HG03159 (cell line): ENCODE measurements around the gene F3.

ENCODE experiments used
- ATAC-seq: cut with Tn5 transposase; IDR thresholded peaks from one replicate; pipeline ENCODE4 v1.9.1; 2021; ENCODE audit warnings: mild to moderate bottlenecking, moderate library complexity; ENCODE audit not compliant: unreplicated experiment

Gene F3

DNA sequence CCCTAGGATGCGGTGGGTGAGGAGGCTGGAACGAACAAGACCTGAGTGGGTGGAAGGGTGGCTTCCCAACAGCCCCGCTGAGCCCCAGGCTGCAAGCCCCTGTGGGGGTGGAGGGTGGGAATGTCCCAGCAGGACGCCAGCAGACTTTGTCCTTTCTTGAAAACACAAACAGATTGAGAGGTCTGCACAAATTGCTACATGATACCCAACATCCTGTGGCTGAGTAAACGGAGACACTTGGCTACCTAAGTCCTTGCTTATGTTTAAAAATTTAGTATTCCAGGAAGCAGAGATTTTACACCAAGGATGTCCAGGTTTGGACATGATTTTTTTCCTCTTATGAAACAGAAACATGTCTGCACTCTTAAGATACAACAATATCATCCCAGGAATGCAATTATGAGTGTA, 11.8 kb upstream of the F3 start:
- ATAC-seq: no peak

DNA sequence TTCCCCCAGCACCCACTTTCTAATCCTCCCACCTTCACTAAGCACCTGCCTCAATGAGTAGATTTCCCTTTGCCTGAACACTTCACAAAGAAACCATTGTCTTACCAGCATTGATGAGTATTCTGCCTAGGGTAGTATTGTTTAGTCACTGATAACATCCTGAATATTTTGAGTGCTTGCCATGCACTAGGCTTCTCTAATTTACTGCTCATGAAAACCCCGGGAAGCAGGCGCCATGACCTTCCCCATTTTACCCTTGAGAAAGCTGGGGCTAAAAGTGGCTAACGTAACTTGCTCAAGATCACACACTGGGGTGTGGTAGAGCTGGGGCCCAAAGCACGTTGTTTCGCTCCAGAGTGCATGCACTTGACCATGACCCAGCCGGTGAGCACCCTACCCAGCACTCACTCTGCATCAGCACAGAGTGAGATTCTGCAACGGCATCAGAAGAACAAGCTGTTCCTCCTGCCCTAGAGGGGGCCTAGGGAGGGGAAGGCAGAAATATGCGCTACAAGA, 10.6 kb upstream of the F3 start:
- no peak for ATAC-seq

DNA sequence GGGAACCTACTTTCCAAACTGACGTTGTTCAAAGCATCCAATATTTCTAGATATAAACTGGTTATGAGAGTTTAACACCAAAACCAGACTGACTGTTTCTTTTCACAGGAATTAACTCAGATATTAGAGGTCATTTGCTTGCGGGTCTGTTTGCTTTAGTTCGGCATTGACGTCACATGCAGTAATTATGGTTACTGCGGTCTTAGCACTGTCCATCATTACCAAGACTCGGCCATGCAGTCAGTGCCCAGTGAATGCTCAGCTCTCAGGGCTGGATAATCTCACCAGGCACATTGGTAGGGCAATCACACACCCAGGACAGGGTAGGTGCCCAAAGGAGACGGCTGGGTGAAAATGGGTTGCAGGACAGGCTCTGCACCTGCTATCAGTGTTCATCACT, 9.9 kb upstream of the F3 start:
- ATAC-seq: no peak

DNA sequence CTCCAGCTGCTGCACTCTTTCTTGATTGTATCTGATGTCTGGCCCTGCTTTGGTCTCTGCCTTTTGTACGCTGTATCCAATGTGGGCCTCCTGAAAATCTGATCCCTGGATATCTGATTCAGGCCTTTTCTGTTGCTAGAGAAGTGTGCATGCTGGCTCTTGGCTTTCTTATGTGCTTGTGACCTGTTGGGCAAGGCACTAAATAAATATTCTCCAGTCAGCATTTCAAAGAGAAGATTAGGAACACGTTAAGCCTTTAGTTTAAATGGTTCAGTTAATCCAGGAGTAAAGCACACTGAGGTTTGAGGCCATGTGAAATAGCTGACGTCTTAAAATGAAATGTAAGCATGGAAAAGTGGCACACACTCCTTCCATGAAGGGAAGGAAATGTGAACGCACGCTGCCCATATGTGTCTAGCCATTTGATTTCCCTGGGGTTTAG, 9.3 kb upstream of the F3 start:
- ATAC-seq: no peak

DNA sequence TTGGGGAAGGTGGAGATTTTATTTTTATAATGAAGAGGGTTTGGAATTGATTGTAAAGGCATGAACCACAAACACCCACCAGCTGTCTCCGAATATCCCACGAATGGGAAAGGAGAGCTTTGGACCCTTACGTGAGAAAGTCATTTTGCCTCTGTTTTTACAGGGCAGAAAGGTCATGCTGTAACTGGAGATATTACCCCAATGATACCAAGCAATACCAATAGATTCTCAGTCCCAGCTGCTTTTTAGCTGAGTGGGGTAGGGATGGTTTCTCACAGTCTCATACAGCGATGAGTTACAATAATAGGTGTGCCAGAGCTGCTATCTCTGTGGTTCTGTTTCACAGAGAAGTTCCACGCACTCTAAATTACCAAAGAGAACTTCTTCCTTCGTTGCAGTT, 8.8 kb upstream of the F3 start:
- no peak for ATAC-seq

DNA sequence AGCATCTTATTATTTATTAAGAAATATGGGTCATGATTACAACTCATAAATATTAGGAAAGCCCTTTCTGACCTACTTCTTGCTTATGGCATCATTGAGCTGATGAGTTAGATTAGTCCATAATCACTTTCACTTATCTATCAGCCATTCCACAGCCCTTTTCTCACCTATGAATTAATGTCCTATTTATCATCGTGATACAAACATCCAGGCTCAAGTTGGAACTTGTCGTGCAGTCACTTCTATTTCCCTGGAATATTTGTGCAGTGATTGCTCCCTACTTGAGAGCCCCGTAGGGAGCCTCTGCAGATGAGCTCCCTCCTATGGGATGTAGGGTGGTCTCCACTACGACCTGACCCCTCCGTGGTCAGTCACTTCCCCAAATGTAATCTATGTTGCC, 8.1 kb upstream of the F3 start:
- no peak for ATAC-seq

DNA sequence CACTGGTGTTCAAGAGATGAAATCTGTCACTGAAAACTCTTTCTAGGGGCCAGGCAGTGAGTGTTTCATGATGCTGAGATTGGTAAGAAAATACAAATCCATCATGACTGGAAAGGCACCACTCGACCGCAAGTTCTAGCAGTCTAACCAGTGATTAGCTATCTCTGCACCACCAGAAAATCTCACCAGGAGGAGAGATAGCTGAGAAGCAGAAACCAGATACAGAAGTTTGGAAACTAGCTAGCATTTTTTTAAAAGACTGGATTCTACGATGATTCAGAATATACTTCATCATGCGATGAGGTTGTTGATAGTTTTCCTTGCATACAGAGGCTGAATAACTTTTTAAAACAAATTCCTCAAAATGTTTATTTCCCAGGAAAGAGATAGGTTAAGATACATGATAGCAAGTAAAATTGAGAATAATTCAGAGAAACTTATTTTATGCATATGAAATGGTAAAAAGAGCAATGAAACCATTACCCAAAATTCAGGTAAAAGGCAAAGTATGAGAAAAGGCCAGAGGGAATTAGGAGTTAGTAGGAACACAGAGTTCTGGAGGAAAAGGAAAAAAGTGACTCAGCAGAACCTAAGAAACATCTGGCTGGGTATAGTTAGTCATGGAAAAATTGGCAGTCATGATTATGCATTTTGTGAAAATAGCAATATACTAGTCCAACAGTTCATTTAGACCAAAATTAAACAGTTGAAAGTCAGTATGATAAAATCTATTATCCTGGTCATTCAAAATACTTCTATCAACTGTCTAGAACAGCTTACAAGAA, 3.3 kb upstream of the F3 start:
- ATAC-seq: no peak

DNA sequence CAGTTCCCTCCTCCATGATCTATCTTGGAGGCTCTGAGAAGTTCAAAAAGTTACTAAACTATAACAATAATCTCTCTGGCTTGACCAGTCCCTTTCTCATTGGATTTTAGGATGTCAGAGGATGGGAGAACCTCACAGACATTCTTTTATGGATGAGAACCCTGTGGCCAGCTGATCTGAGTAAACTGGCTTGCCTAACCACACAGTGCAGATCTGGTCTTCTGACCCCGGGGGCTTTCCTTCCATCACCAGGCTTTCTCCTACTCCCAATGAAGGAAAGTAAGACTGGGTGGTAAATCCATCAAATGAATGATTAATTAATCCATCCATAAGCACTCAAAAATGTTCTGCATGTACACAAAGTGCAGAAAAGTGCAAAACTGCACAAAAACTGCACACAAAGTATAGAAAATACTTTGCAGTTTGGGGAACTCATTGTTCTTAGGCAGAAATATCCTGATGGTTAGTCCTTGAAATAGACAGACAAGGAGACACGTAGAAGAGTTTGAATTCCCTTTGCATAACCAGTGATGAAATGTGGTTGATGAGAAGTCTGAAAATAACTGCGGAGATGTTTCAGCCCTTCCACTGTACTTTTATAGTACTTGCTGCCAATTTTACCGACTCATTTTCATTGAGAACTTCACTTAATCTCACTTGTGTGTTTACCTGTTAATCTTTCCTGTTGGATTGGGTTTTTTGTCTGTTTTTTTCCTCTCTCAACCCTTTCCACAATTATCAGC, 2.5 kb upstream of the F3 start:
- no peak for ATAC-seq

DNA sequence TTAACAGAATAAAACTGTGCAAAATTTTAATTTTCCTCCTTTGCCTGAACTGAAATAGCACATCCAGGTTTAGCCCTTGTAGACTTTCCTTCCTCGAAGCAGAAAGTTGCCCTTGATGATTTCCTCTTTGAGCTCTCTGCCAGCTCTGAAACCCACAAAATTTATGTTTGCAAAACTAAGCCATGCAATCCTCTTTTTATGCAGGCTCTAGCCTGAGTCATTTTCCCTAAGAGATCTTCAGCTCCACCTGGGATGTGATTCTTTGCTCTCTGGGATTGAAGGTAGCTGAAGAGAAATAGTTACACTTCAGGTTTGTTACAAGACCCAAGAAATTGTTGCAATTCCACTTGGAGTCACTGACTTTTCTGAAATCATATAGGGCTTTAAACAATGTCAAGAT, 1.4 kb upstream of the F3 start:
- no peak for ATAC-seq

DNA sequence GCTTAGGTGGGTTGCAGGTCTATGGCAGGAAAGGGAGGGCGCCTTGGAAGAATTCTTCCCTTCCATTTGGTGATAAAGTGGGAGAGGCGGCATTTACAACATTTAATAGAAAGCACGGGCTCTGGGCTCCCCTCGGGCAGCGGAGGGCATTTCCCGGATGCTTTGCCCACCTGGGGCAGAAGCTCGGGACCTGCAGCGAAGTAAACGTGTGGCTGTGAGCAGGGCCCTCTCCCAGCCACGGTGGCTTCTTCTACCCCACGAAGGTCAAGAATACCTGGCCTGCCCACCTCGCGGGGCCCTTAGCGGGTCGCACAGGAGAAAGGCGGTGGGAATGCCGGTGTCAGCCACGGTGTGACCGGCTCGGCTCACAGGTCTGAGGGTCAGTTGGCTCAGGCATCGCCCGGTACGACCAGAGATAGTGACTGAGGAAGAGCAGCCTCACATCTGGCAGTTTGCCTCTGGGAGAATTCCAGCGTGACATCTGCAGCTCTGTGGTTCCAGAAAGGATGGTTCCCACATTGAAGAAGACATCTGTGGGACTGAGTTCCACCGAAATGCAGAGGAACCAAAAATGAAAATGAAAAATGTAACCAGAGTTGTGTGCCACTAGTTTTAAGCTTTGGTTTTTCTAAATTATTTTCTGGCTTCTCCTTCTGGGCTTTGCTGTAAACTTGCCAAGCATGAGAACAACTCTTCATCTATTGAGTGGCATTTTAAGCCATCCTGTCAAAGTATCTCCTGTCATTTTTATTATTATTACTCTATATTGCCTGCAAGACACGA, 720 bp upstream of the F3 start:
- ATAC-seq: peak; percentile 21

DNA sequence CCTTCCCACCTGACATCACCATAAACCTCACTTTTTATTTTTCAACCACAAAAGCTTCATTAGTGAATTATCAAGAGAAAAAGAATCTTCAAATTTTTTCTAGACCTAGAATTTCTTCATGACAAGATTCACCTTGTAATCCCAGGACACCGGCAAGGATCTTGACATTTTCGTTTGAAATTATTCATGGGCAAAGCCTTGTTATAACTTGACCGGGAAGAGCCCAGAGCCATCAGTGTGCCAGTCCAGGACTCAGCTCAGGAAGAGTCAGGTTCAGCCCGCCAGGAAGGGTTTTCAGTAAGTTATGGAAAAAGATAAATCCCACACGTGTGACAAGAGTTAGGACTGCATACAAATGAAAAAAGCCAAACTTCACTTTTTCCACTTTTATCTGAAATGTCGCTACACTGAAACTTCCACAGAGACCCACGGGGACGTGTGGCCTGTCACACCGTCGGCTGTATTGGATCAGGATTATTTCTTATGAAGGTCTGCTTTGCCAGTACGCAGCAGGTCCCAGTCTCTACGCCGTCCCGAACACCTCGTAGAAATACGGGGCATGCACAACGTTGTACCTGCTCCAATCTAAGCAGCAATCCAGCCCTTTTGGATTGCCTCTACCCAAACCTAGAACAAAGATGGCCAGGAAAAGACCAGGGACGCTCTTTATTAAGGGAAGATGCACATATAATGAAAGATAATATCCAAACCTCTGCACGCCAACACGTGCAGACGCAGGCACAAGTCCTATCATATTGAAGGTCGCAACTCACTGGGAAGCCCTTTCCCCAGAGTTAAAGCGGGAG, 916 bp downstream of the F3 start:
- no peak for ATAC-seq

DNA sequence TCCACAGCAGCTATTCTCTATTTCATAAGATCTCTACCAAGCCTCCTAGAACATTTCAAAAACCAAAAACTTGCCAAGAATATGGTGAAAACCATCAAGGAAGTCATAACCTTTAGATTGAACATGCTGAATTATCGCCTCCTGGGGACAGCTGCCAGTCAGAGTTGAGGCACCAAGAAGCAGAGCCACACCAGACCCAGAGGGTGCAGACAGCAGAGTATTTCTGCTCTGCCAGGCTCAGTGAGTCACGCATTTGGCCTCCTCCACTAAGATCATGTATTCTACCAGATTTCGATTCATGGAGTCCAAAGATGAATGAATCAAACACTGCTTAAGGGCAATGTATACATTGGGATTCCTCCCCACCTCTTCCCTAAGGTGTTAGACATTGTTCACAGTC, 2.1 kb downstream of the F3 start:
- ATAC-seq: no peak

DNA sequence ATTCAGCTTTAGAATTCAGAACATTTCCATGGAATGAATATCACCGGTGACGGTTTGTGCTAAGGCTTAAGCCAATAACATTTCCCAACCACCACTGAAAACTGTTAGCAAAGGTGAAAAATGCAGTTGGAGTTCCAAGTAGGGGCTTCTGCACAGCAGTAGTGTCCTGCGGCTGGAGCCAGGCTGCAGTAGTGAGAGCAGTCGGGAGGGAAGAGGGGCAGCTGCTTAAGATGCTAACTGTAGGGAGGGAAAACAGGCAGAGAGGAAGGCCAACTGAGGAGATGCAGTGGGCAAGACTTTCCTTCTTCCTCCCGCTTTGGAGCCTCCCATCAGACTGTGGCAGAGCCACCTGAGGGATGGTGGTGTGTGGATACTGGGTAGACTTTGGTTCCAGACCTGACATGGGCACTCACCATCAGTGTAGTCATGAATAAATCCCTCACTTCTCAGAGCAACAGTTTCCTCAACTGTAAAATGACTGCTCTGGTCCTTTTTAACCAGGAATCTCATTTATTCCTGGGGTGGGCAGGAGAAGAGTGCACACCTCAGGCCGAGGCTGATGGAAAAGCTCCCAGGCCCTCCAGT, 3.2 kb downstream of the F3 start:
- no peak for ATAC-seq

DNA sequence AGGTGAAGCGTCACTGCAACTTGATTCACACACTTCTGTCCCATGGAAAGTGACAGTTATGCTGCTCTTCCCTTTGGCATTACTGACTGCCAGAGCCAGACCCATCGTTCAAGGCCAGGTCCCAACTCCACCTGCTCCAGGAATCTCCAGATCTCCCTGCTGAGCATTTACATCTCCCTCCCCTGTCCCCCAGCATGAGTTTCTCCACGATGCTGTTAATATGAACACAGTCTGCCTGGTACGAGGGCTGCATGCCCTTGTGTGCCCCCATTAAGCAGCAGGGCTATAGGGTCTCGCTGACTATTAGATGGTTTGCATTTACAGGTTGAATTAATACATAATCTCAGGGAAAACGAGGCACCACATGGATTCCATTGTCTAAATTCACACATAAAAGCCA, 4.3 kb downstream of the F3 start:
- no peak for ATAC-seq

DNA sequence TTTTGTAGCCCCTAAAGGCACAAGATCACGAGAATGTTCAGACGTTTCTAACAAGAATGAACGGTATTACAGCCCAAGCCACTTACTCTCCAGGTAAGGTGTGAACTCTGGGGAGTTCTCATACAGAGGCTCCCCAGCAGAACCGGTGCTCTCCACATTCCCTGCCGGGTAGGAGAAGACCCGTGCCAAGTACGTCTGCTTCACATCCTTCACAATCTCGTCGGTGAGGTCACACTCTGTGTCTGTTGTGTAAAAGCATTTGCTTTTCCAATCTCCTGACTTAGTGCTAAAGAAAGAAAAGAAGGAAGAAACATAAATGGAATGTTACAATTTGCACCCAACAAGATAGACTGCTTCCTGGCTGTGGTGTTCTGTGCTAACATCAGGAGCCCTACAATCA, 5.7 kb downstream of the F3 start:
- ATAC-seq: no peak

DNA sequence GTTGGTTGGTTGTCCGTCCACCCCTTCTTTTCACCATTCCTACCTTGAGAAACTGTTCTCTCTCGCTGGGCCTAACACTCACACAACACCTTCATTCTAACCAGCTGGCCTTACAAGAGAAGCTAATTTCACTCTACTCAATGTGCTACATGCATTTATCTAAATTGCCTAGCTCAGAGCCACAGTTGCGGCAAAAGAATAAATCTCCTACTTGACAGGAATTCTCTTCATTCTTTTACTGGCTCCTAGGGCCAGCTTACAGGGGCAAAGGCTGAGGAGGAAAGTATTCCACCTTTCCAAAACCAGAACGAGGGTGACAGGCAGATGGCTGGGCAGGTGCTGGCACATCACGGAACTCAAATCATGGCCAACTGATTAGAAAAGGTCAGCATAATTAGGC, 6.5 kb downstream of the F3 start:
- no peak for ATAC-seq

DNA sequence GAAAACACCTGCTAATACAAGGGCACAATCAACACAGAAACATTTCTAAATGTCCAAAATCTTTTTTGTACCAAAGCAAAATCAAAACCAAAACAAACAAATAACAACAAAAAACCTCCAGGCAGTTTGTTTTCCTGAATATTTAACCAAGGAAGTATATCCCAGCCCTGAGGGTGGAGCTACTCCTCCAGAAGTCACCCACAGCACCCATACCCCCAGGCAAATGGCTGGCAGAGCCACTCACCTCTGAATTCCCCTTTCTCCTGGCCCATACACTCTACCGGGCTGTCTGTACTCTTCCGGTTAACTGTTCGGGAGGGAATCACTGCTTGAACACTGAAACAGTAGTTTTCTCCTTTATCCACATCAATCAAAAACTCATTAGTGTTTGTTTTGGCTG, 9.5 kb downstream of the F3 start:
- no peak for ATAC-seq

DNA sequence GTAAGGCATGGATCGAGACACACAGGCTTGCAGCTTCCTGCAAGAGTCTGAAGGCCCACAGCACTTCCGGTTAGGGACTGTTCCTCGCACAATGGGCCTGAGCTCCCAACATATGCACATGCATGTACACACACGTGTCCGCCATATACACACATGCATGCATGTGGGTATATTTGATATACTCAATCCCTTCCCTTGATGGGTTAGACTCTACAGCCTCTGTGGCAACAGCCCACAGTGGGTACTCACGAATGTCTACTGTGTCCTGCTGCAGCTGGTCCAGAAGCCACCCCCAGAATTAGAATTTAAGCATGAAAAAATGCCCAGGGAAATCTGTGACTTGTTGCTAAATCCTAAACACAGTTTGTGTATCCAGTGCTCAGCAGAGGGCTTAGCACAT, 9.9 kb downstream of the F3 start:
- no peak for ATAC-seq

DNA sequence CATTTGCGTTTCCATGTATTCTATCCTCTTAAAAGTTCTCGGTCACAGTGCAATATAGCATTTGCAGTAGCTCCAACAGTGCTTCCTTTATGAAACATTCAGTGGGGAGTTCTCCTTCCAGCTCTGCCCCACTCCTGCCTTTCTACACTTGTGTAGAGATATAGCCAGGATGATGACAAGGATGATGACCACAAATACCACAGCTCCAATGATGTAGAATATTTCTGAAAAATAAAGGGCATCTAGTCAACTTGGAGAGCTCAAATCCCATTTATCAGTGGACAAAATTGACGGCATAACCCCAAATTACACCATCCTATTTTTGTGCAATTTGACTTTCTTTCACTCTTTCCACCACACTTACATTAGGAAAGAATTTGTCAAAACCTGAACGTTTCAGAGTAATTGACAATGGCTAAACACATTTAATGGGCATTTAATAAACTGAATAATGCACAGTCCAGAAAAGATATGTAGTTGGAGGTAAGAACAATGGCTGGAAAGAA, 11.1 kb downstream of the F3 start:
- no peak for ATAC-seq

DNA sequence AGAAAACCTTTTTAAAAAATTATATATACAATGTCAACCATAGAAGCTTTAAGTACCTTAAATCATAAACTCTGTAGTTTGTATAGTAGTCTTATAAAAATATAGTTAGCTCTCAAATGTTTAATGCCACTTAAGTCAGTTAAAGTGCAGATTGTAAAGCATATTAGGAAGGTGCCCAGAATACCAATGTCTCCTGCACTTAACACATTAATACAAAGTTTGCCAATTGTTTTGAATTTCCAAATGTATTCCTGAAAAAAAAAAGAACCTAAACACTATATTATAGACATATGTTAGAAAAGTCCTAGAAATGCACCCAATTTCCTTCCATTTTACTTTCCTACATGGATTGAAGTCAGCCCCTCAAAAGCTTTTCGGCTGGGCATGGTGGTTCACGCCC, 12.1 kb downstream of the F3 start:
- no peak for ATAC-seq
